ENCODE data around the gene INPP5E.

- TF ChIP-seq, protein P1, sequence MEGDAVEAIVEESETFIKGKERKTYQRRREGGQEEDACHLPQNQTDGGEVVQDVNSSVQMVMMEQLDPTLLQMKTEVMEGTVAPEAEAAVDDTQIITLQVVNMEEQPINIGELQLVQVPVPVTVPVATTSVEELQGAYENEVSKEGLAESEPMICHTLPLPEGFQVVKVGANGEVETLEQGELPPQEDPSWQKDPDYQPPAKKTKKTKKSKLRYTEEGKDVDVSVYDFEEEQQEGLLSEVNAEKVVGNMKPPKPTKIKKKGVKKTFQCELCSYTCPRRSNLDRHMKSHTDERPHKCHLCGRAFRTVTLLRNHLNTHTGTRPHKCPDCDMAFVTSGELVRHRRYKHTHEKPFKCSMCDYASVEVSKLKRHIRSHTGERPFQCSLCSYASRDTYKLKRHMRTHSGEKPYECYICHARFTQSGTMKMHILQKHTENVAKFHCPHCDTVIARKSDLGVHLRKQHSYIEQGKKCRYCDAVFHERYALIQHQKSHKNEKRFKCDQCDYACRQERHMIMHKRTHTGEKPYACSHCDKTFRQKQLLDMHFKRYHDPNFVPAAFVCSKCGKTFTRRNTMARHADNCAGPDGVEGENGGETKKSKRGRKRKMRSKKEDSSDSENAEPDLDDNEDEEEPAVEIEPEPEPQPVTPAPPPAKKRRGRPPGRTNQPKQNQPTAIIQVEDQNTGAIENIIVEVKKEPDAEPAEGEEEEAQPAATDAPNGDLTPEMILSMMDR (IDR thresholded peaks at IDR 0.05): no peak
- no peak for TF ChIP-seq POLR2AphosphoS5 (IDR thresholded peaks at IDR 0.05)
- no peak for TF ChIP-seq POLR2A (IDR thresholded peaks at IDR 0.05)
- TF ChIP-seq EP300 (IDR thresholded peaks at IDR 0.05): no peak
These were observed 31.3 kb upstream of the INPP5E start for GRCh38 chr9:136470792-136471469.
